ENCODE measurements around the gene DUSP28. TPM values are rescaled to one million over a fixed set of nuclear protein-coding genes. Genes with fewer than 3 reads are reported as not detected.

The DUSP28 gene
- total RNA-seq, 1 experiment from 2014 or later, result 2.2 TPM

GRCh38 chr2:240578488-240578887 is 18.3 kb downstream of the DUSP28 start:
- no TSS peak for BruUV-seq (replicated peaks)
- TF ChIP-seq CTCF (IDR thresholded peaks at IDR 0.05; ENCODE audit: insufficient read depth in 1 of 2, low read depth in 1 of 2, low read length in 1 of 2, severe bottlenecking in 1 of 2, unreplicated experiment in 1 of 2), result no peak
- Mint-ChIP-seq H3K4me1 (ENCODE audit: low read depth, unreplicated experiment) (peaks cover 13% of the 10 kb centered on the region), H3K27me3 (ENCODE audit: insufficient read depth, unreplicated experiment) (no peaks in the 10 kb centered on the region), H3K4me3 (ENCODE audit: unreplicated experiment) (no peak overlapping the region), H3K9me3 (ENCODE audit: unreplicated experiment) (no peaks in the 10 kb centered on the region), H3K27ac (ENCODE audit: unreplicated experiment) (no peak overlapping the region), H3K36me3 (ENCODE audit: insufficient read depth, unreplicated experiment) (peaks cover 13% of the 10 kb centered on the region)
- peaks cover 1% of the 10 kb centered on the region; the same call in 1 of the 2 replicates for H3K36me3 ChIP-seq (ENCODE audit: control insufficient read depth, insufficient read depth, low read length)
- ChIA-PET CTCF (no interaction called here), POLR2A (no interaction called here)
- no peaks in the 10 kb centered on the region for H3K4me1 ChIP-seq
- intact Hi-C loops (cut with micrococcal nuclease; ENCODE audit: unreplicated experiment), result no loop called here
- no peaks in the 10 kb centered on the region for H3K9me3 ChIP-seq
- H3K4me3 ChIP-seq (ENCODE audit: low read depth, low read length), result no peak overlapping the region
- no peak for DNase-seq
- H3K27me3 ChIP-seq (replicated peaks; ENCODE audit: control insufficient read depth, insufficient read depth, low read length), result no peaks in the 10 kb centered on the region

DNA sequence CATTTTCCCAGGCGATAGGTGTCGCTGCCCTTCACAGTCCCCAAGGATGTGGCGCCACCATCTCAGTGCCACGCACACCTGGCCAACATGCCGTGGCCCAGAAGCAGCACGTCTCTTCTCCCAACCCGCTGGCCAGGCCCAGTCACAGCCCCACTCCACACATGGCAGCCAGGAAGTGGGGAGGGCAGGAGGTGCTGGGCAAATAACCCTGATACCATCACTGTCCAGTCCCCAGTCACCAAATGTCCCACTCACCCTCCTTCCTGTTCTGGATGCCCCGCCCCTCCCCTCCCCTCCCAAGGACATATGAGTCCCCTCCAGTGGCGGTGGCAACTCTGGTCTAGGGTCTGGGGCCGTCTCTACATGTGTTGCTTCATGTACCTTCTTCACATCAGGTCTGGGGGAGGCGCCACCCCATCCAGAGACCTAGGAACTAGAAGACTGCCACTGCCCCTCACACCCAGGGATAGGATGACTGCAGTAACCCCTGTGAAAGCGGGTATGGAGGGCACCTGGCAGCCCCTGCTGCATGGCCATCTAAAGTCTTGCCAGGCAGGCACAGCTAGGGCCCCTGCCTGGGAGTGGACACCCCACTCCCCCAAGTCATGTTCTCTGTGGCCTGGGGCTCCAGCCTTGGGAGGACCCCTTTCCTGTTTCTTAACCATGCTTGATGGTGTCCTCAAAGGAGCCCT is 19.1 kb downstream of the DUSP28 start:
- peaks cover 13% of the 10 kb centered on the region for H3K4me1 Mint-ChIP-seq (ENCODE audit: low read depth, unreplicated experiment)
- POLR2A ChIA-PET, result no interaction called here
- H3K4me3 Mint-ChIP-seq (ENCODE audit: unreplicated experiment), result no peak overlapping the region
- no TSS peak for BruUV-seq (replicated peaks)
- H3K36me3 ChIP-seq (ENCODE audit: control insufficient read depth, insufficient read depth, low read length), result peaks cover 1% of the 10 kb centered on the region; the same call in 1 of the 2 replicates
- H3K9me3 Mint-ChIP-seq (ENCODE audit: unreplicated experiment), result no peaks in the 10 kb centered on the region
- intact Hi-C loops (cut with micrococcal nuclease; ENCODE audit: unreplicated experiment), result no loop called here
- H3K27me3 ChIP-seq (replicated peaks; ENCODE audit: control insufficient read depth, insufficient read depth, low read length), result no peaks in the 10 kb centered on the region
- H3K4me1 ChIP-seq, result no peaks in the 10 kb centered on the region
- H3K36me3 Mint-ChIP-seq (ENCODE audit: insufficient read depth, unreplicated experiment), result peaks cover 13% of the 10 kb centered on the region
- CTCF ChIA-PET, result interaction anchor here (1.0 kb wide), 1 partner anchor 13 kb away, joined by 8 read pairs; no protein-coding TSS in a partner anchor
- H3K27ac Mint-ChIP-seq (ENCODE audit: unreplicated experiment), result no peak overlapping the region
- H3K9me3 ChIP-seq, result no peaks in the 10 kb centered on the region
- no peak for TF ChIP-seq CTCF (IDR thresholded peaks at IDR 0.05; ENCODE audit: insufficient read depth in 1 of 2, low read depth in 1 of 2, low read length in 1 of 2, severe bottlenecking in 1 of 2, unreplicated experiment in 1 of 2)
- H3K27me3 Mint-ChIP-seq (ENCODE audit: insufficient read depth, unreplicated experiment), result no peaks in the 10 kb centered on the region
- H3K4me3 ChIP-seq (ENCODE audit: low read depth, low read length), result no peak overlapping the region
- no peak for DNase-seq

GRCh38 chr2:240579771-240580614 is 19.8 kb downstream of the DUSP28 start:
- H3K4me3 Mint-ChIP-seq (ENCODE audit: unreplicated experiment), result no peak overlapping the region
- no peaks in the 10 kb centered on the region for H3K27me3 Mint-ChIP-seq (ENCODE audit: insufficient read depth, unreplicated experiment)
- peak overlapping the region; percentile 65 for H3K27ac Mint-ChIP-seq (ENCODE audit: unreplicated experiment)
- ChIA-PET POLR2A (interaction anchor here (0.5 kb wide), 1 partner anchor 32 kb away, joined by 9 read pairs; no protein-coding TSS in a partner anchor), CTCF (interaction anchor here (0.9 to 1.0 kb wide), 3 partner anchors 14 to 37 kb away, joined by 3 to 8 read pairs (median 3); no protein-coding TSS in a partner anchor)
- no peak for TF ChIP-seq CTCF (IDR thresholded peaks at IDR 0.05; ENCODE audit: insufficient read depth in 1 of 2, low read depth in 1 of 2, low read length in 1 of 2, severe bottlenecking in 1 of 2, unreplicated experiment in 1 of 2)
- no peaks in the 10 kb centered on the region for H3K9me3 Mint-ChIP-seq (ENCODE audit: unreplicated experiment)
- peaks cover 12% of the 10 kb centered on the region for H3K36me3 Mint-ChIP-seq (ENCODE audit: insufficient read depth, unreplicated experiment)
- Histone ChIP-seq H3K4me3 (ENCODE audit: low read depth, low read length) (no peak overlapping the region), H3K36me3 (ENCODE audit: control insufficient read depth, insufficient read depth, low read length) (peaks cover 1% of the 10 kb centered on the region; the same call in 1 of the 2 replicates), H3K4me1 (no peaks in the 10 kb centered on the region), H3K9me3 (no peaks in the 10 kb centered on the region), H3K27me3 (replicated peaks; ENCODE audit: control insufficient read depth, insufficient read depth, low read length) (no peaks in the 10 kb centered on the region)
- no TSS peak for BruUV-seq (replicated peaks)
- DNase-seq, result no peak
- peaks cover 13% of the 10 kb centered on the region for H3K4me1 Mint-ChIP-seq (ENCODE audit: low read depth, unreplicated experiment)
- intact Hi-C loops (cut with micrococcal nuclease; ENCODE audit: unreplicated experiment), result no loop called here
